SKM-1 (cell line): ENCODE data around the gene RAB22A.
A peak's percentile ranks its signal among the peaks of the same experiment; 100 is the strongest.

Source experiments
- DNase-seq: peaks from one replicate; lab custom pipeline; 2025; ENCODE audit not compliant: unreplicated experiment; lab: John Stamatoyannopoulos, UW

The RAB22A gene

DNA sequence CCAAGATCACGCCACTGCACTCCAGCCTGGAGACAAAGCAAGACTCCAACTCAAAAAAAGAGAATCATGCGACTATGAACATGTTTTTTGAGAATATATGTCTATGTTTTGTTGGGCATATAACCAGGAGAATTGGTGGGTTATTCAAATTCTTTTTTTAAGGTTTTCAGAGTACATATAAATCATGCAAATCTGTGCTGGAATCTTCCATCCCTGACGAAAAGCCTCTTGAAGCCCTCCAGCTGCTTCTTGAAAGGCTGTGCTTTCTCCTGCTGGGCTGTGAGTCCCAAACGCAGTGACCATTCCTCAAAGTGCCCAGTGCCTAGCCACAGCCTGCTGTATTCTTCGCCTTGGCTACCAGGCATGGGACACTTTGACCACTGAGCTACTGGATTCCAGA lies 9.2 kb upstream of the RAB22A start:
- DNase-seq = no peak

DNA sequence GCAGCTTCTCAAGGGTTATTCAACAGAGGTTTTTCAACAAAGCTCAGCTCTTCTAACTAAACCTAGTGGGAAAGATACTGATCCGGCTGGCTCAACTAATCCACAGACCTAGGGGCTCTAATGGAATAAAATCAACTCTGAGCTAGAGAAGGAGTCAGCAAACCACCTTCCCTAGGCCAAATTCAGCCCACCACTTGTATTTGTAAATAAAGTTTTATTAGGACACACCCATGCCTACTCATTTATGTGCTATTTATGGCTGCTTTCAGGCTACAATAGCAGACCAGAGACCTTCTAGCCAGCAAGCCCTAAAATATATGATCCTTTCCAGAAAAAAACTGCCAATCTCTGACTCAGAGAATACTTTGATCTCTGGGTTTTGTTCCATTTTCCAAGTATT lies 6.0 kb upstream of the RAB22A start:
- DNase-seq = no peak

DNA sequence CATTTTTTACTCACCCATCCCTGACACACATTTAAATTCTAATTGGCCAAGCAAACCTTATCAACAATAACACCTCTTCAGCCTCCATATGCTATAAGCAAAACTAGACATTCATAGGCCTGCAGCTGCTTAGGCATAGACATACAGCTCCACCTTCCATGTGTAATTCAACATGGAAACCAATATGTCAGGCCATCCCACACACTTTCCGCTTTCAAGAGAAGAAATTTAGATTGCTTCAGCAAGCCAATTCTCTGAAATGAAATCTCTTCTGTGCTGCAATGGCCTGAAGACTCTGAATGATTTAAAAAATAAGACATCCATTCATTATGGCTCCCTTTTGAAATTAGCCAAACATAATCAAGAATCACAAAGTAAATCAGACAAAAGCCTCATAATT lies 4.5 kb upstream of the RAB22A start:
- DNase-seq = no peak

DNA sequence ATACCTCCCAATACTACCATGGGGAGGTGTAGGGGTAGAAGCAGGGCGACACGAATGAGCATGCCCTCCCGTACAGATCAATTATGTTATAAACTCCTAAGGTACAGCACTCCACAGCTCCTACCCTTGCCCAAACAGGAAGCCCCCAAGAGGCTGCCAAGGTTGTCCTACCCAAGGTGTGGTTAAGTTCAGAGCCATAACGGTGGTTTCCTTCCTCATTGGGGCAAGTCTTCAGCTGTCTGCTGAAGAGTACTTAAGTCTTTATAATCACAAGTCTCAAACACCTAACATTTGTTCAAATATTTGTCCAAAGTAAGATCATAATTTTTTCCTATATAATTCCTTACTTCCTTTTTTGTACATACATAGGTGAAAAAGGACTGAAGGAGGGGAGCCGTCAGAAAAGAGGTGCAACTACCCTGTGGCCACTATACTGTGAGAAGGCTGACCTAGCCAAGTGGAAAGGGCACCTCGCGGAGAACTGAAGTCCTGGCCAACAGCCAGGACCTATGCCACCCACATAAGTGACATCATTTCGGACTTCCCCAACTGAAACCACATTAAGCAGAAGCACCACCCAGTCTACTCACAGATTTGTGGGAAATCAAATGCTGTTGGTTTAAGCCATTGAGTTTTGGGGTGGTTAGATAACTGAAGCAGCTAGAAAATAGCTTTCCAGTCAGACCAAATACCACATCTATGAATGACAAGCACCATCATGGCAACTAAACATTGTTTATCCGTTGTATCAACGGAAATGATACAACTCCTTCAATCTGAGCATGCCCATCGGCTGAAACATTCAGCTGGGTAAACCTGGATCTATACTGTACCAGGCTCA lies 2.9 kb upstream of the RAB22A start:
- peak; percentile 45 for DNase-seq

DNA sequence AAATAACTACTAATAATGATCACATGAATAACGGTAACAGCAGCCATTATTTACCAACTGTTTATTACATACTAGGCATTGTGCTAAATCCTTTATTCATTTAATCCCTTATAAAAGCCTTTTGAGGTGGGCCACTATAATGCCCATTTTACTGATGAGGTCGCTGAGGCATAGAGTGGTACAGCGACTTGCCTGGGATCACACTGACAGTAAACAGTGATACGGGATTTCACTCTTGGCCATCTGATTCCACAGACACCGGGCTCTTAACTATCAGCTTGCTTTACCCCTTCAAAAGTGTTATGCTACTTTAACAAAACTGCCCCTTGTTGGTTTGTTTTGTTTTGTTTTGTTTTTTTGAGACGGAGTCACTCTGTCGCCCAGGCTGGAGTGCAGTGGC lies 2.2 kb upstream of the RAB22A start:
- no peak for DNase-seq

DNA sequence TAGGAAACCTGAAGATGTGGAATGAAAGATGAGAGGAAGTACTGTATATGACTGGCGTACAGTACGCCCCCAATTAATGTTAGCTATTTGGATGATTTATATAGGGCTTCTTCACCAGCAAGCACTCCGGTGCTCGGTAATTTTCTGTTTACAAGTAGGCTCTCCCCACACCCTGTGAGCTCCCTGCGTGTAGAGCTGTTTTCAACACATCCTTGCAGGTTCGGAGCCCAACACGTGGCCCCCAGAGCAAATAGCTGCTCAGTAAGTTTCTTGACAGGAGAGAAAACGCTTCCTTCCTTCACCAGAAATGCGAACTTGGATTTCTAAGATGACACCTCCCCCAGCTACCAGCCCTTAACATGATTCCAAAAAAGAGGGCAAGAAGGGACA lies 1.2 kb upstream of the RAB22A start:
- DNase-seq = no peak

DNA sequence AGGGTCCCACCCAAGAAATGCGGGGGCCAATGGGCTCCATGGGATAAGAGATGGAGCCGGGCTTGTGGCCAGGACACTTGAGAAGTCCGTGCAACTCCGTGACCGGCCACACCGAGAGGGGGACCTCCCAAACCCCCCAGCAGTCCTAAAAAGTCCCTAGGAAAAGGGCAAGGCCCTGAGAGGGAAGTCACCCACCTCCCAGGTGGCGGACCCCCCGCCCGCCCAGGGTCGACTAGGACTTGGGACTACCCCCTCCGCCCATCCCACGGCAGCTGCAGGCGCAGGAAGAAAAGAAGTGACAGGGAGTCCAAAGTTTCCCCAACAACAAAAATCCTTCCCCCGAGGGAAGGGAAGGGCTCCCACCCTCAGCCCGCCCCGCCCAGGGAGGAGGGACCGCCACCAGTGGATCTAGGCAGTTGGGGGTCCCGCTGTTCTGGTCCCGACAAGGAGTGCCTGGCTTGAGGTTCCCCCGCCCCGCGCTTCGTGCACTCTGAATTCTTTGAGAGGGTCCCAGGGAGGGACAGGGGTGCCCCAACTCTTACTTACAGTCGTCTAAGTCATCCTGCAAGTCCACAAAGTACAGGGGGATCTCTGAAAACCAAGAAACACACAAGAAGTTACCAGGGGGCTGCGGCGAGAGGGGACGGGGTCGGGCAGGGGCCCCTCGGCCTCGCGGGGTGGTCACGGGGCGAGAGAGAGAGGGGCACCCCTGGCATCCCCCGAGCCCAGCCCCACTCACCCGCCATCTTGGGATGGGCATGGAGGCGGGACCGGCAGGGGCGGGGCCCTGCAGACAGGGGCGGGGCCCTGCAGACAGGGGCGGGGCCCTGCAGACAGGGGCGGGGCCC lies 611 bp upstream of the RAB22A start:
- no peak for DNase-seq

DNA sequence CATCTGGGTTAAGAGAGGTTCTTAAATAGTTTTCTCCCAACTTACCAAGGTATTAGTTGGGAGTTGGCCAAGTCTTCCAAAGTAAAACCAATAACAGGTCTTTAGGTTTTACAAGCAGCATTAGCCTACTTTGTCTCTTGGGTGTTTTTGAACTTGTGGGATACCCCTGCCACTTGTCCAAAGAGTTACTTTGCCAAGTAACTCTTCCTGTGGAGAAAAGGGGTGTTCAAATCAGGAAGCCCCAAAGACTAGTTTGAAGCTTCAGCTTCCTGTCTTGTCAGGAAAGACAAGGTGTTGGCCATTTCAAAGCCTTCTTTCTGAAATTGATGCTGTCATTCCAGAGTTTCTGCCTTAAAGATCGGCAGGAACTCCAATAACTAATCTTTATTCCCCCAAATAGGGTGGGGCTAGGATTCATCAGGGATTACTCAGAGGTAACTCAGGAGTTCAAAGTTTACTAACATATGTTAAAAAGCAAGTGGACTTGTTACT lies 822 bp downstream of the RAB22A start:
- no peak for DNase-seq

DNA sequence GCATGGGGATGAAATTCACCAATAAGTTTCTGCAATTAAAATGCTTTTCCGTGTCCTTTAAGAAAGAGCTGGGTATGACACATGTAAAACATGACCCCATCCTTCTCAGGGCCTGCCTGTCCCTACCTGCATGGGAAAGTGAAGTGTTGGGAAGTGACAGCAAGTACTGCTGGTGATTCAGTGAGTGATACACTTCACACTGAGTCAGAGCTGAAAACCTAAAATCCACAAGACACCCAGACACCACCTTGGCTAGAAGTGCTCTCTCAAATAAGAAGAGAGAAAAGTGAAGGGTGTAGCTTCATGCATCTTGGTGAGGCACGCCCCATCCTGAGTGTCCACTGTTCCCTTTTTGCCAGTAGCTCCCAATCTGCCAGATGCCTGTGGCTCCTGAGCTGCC lies 3.3 kb downstream of the RAB22A start:
- DNase-seq = no peak

DNA sequence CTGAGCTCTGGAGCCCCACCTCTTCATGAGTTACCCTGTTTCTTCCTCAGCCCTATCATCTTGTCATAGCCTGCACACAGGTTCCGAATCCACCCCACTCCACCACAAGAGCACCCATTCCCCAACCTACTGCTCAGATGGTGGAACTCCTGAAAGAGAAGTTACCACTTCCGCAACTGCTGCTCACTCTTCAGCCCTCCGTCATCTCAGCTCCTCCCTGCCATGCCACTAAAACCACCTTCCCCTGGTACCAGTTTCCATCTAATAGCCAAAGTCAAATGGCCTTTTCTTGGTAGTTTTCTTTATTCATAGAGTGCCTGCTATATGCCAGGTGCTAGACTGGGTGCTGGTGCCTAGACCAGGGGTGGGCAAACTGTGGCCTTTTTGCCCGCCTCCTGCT lies 3.9 kb downstream of the RAB22A start:
- no peak for DNase-seq

DNA sequence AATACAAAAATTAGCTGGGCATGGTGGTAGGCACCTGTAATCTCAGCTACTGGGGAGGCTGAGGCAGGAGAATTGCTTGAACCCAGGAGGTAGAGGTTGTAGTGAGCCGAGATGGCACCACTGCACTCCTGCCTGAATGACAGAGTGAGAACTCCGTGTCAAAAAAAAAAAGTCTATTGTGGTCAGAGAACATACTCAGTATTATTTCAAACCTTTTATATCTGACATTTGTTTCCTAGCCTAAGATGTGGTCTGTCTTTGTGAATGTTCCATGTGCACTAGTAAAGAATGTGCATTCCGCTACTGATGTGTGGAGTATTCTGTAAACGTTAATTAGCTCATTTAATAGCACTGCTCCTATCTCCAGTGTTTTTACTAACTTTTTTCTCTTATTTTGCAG lies 11.7 kb downstream of the RAB22A start:
- DNase-seq = no peak

DNA sequence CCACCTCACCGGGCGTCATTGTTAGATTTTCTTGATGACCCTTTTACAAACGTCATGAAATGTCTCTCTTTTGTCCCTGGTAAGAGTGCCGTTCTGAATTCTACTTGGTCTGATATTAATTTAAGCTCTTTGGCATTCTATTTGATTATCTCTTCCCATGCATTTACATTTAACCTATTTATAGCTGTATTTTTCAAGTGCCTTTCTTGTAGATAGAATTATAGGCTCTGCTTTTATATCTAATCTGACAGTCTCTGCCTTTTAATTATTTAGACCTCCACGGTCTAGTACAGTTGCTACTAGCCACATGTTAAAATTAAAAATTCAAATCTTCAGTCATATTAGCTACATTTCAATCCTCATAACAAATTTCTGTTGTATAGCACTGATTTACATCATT lies 12.6 kb downstream of the RAB22A start:
- no peak for DNase-seq

DNA sequence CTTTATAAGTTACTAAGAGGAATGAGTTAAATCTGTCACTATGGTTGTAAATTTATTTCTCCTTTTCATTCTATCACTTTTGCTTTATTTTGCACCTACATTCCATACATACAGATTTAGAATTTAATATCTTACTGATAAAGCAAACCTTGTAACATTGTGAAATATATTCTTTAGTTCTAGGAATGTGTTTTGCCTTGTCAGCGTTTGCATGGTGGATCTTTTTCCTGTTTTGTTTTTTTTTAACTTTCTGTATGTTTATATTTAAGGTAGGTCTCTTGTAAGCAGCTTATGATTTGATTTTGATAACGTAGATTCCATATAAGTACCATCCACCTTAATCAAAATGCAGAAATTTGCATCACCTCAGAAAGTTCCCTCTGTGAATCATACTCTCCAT lies 16.4 kb downstream of the RAB22A start:
- DNase-seq = no peak

DNA sequence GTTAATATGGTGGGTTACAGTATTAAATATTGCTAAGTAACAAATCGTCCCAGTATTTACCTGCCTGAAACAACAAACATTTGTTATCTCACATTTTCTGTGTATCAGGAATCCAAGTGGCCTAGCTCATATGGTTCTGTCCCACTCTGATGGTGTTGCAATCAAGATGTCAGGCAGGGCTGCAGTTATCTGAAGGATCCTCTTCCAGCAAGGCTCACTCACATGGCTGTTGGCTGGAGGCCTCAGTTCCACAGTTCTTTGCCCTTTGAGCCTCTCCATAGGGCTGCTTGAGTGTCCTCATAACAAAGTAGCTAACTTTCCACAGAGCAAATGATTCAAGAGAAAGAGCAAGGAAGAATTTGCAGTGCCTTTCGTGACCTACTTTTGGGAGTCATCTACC lies 17.7 kb downstream of the RAB22A start:
- no peak for DNase-seq

DNA sequence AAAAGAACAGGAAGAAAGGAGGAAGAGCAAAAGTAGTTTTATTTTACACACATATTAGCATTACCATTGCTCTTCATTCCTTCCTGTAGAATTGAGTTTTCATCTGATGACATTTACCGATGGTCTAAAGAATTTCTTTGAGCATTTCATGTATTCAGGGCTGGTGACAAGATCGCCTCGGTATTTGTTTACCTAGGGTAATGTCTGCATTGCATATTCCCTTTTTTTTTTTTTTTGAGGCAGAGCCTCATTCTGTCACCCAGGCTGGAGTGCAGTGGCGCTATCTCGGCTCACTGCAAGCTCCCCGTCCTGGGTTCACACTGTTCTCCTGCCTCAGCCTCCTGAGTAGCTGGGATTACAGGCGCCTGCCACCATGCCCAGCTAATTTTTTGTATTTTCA lies 19.3 kb downstream of the RAB22A start:
- no peak for DNase-seq

DNA sequence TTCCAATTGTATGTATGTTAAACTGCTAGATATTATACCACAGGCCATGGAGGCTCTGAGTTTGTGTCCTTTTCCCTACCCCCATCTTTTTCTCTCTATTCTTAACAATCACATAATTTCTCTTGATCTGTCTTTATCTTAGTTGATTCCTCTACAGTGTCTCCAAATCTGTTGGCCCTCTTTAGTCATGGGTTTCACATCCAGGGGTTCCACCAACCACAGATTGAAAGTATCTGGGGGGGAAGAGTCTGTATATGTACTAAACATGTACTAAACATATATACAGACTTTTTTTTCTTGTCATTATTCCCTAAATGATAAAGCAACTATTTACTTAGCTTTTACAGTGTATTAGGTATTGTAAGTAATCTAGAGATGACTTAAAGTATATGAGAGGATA lies 20.2 kb downstream of the RAB22A start:
- no peak for DNase-seq

DNA sequence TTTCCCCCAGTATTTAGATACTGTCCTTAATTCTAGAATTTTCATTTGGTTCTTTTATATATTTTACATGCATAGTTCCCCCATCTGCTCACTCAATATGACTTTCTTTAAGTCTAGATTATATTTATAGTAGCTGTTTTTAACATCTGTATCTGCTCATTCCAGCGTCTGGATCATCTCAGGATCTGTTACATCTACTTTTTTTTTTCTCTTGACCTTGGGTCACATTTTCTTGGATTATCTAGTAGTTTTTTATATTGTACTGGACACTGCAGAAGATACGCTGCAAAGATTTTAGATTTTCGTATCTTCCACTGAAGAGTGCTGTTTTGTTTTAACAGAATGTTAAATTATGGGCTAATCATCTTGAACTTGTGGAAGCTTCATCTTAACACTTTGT lies 20.7 kb downstream of the RAB22A start:
- DNase-seq = no peak

DNA sequence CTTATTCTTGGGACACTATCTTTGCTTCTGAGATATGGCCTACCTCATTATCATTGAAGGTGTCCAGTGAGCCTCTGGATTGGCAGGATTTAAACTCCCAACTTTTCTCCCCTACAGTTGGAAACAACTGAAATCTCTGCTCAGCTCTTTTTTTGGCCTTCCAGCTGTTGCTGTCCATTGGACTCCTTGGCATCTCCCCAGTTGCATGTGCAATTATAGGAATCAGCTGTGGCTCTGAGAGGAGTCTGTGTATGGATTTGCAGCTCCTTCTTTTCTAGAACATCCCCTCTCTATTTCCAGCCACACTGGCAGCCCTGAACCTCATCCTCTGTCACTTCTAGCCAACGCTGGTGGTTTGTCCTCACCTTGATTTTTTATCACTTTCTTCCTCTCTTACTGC lies 21.2 kb downstream of the RAB22A start:
- DNase-seq = no peak

DNA sequence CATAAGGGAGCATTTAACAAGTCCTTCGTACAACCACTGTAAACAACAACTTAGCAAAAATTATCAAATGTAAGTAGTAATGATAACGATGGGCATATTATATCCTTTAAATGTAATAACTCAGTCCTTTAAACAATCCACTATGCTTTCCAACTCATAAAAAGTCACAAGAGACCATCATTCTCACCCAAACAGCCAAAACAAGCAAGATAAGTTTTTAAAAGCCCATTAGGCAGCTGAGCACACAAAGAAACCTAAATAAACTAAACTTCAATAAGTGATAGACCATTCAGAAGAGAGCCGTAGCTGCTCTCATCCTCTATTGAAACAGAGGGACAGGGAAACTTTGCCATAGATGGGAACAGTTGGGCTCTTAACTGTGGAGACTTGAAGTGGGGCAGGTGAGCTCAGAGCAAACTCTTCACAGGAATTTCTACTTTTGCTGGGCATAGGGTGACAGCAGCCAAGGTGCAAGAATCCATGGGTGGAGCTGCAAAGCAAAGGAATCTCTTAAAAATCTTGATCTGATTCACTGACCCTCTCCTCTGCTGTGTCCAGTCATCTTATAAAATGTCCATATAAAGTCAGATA lies 22.5 kb downstream of the RAB22A start:
- no peak for DNase-seq

DNA sequence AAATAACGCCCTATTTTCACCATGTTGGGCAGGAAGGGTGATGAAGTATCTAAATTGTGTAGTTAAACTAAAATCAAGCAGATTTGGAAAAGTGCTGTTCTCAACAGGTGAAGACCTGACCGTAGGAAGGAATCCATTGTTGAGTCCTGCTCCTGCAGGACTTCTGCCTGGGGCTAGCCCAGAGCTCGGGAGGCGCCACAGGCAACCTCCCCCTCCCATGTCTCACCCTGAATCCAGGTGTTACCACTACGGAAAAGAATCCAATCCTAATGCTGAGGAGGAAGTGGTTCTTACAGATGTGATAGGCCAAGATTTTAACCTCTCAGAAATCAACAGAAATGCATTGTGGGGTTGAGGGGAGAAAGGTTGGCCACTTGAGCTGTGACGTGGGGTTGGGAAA lies 30.2 kb downstream of the RAB22A start:
- DNase-seq = no peak

DNA sequence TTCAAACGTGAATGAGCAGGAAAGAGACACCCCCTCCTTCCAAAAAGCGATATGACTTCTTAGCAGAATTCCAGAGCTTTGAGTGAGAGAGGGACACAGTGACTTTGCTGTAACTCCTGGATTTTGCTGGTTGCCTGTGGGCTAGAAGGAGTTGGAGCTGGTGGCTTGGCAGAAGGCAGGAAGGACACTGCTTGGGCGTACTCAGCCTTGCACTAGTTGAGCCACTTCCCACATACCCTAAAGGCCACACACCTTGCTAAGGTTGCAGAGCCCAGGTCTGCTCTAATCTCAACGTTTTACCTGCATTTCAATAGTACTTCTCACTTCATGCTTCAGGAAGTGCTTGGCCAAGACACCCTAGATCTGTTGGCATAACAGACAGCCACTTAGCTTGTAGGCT lies 30.6 kb downstream of the RAB22A start:
- DNase-seq = no peak

DNA sequence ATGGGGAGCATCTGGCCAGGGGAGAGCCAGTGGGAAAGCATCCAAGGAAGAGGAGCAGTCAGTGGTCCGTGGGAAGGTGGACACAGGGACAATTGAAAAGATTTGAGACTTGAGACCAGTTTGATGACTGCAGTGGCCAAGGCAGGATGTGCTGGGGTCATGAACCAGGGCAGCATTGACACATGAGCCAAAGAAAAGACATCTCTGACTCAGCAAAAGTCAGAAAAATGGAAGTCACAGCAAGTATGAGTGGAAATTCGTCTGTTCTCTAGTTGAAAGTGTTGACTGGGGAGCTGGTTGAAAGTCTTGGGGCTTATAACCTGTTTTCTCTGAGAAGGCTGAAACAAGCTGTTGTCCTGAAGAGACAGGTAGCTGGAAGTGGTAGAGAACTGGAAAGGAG lies 31.3 kb downstream of the RAB22A start:
- DNase-seq = no peak
